ENCODE measurements around the gene BCAP31. TPM values are rescaled to one million over a fixed set of nuclear protein-coding genes. Genes with fewer than 3 reads are reported as not detected.
"Not testable (repeated sequence)": the region's sequence is repeated elsewhere in the genome, so short reads cannot be mapped to it uniquely, and the experiment has no call there.

BCAP31 gene
- total RNA-seq, 2 experiments from 2014 or later = 140 to 141 TPM

DNA sequence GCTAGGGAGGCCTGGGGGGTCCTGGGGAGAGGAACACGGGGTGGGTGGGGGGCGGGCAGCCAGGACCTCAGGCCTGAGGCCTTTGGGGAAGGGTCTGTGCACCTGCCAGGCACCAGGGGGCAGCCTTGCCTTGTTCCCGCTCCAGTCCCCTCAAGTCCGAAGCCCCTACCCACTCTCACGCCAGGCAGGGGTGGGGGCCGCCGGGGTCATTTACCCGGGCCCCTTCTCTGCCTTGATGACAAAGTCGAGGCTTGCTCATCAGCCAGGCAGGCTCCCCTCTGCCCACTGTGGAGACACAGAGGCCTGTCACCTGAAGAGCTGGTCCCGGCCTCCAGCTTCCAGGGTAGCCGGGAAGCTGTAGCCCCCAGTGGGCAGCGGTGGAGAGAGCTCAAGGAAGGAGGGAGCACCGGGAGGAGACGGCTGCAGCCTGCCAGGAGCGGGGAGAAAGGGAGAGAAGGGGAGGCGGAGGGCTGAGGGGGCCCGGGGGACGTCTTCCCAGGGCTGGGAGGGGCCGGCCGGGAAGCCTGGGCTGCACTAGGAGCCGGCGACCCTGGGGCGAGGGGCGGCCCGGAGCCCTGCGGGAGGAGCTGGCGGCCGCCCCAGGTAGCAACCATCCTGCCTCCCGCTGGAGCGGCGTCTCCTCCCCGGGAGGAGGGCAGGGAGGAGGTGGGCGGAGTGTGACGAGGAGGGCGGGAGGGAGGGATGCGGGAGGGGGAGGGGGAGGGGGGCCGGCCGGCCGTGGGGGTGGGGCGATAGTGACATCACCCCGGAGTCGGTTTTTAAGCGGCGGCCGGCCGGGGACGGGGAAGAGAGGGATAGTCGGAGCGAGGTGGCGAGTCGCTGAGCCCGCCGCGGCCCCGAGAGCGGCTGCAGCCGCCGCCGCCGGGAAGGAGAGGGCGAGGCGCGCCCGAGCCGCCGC lies 36.8 kb downstream of the BCAP31 start, which contains the start of gene SLC6A8:
Gene SLC6A8, plus strand, starts transcription at position 806 of the 919 bp plus-strand sequence. CDS start 649 bp downstream, outside the sequence.
- Mint-ChIP-seq H3K4me3 (peak within 1 kb of the TSS; percentile 82), H3K27ac (no peak within 1 kb of the TSS), H3K27me3 (peaks cover 10% of the 10 kb centered on the region), H3K9me3 (no peaks in the 10 kb centered on the region), H3K36me3 (no peaks in the 10 kb centered on the region), H3K4me1 (no peaks in the 10 kb centered on the region)
- peak; percentile 37 for ATAC-seq (ENCODE audit: low read depth)
- DNase-seq = peak; percentile 51
- POLR2A ChIA-PET = no interaction called here

GRCh38 chrX:153686711-153687110 lies 37.5 kb downstream of the BCAP31 start:
- no peak for DNase-seq
- Mint-ChIP-seq H3K27ac (no peak overlapping the region), H3K4me3 (no peak overlapping the region), H3K27me3 (peaks cover 10% of the 10 kb centered on the region), H3K36me3 (no peaks in the 10 kb centered on the region), H3K9me3 (no peaks in the 10 kb centered on the region), H3K4me1 (no peaks in the 10 kb centered on the region)
- ATAC-seq (ENCODE audit: low read depth) = no peak
- POLR2A ChIA-PET = no interaction called here

DNA sequence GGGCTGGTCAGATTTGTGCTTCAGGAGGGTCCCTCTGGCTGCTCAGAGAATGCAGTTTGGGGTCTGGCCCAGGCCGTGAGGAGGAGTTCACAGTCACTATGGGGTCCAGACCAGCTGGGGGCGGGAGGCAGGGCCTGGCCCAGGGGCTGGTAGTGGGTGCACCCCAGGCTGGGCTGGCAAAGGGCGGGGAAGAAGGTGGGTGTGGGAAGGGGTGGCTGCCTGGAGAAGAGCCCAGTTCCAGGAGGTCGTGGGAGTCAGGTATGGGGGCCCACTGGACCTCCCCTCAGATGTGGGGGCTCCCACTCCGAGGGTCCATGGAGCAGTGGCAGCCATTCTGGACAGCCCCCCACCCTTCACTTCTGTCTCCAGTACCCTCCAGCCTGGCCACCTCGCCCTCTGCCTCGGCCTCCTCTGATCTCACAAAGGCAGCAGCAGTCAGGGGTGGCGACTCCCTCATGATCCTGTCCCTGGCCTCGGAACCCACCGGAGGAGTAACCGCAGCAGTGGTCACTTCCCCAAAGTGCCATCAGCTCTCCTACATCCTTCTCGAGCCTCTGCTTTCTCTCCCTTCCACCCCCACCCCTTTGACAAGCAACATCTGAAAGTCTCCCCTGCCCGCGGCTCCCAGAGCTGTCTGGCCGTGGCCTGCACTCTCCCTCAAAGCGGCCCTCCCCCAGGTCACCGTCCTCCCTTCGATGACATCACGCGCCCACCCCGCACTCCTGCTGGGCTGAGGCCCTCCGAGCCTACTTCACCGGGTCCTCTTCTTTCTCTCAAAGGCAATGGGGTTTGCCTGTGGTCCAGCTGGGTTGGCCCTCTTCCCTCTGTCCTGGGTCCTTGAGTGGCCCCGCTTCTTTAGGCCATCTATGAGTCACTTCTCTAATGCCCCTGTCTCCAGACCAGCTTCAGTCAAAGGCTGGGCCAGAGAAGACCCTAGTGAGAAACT lies 38.2 kb downstream of the BCAP31 start:
- H3K36me3 Mint-ChIP-seq = no peaks in the 10 kb centered on the region
- H3K27ac Mint-ChIP-seq = no peak overlapping the region
- no peaks in the 10 kb centered on the region for H3K9me3 Mint-ChIP-seq
- ATAC-seq (ENCODE audit: low read depth) (no peak), DNase-seq (no peak)
- H3K4me3 Mint-ChIP-seq = no peak overlapping the region
- H3K4me1 Mint-ChIP-seq = no peaks in the 10 kb centered on the region
- peaks cover 10% of the 10 kb centered on the region for H3K27me3 Mint-ChIP-seq
- POLR2A ChIA-PET = no interaction called here

- Mint-ChIP-seq H3K27ac (no peak overlapping the region), H3K4me3 (no peak overlapping the region), H3K4me1 (no peaks in the 10 kb centered on the region), H3K27me3 (peaks cover 12% of the 10 kb centered on the region), H3K9me3 (no peaks in the 10 kb centered on the region), H3K36me3 (no peaks in the 10 kb centered on the region)
- DNase-seq (no peak), ATAC-seq (ENCODE audit: low read depth) (no peak)
- POLR2A ChIA-PET = no interaction called here
Observed at GRCh38 chrX:153685156-153685536, 39.0 kb downstream of the BCAP31 start.

- Mint-ChIP-seq H3K27me3 (peaks cover 14% of the 10 kb centered on the region), H3K27ac (no peak overlapping the region), H3K4me3 (no peak overlapping the region), H3K36me3 (no peaks in the 10 kb centered on the region), H3K4me1 (no peaks in the 10 kb centered on the region), H3K9me3 (no peaks in the 10 kb centered on the region)
- DNase-seq (peak; percentile 10), ATAC-seq (ENCODE audit: low read depth) (no peak)
- POLR2A ChIA-PET = no interaction called here
Observed at GRCh38 chrX:153684467-153685155, 39.6 kb downstream of the BCAP31 start.

GRCh38 chrX:153683486-153683885 lies 40.7 kb downstream of the BCAP31 start:
- H3K4me3 Mint-ChIP-seq; POLR2A ChIA-PET; H3K4me1 Mint-ChIP-seq; H3K27ac Mint-ChIP-seq; DNase-seq; ATAC-seq (ENCODE audit: low read depth); H3K9me3 Mint-ChIP-seq; H3K36me3 Mint-ChIP-seq: not testable (repeated sequence)
- peaks cover 14% of the 10 kb centered on the region for H3K27me3 Mint-ChIP-seq

DNA sequence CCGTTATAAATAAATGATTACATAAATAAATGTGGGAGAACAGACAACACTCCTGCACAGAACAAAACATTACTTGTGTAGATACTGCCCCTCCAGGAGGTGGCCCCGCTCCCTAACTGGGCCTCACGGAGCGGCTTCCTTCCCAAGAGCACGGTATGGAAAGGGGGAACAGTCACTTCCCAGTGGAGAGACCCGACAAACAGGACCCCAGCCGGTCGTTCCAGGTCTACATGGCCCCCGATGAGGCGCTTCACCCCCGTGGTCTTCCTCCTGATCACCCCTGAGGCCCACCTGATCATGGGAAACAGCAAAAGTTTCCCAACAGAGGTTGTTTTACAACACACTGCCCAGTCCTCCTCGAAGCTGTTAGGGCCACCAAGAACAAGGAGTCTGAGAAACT lies 43.0 kb downstream of the BCAP31 start:
- POLR2A ChIA-PET = no interaction called here
- no peak overlapping the region for H3K4me3 Mint-ChIP-seq
- DNase-seq (peak; percentile 6), ATAC-seq (ENCODE audit: low read depth) (no peak)
- H3K36me3 Mint-ChIP-seq = no peaks in the 10 kb centered on the region
- no peak overlapping the region for H3K27ac Mint-ChIP-seq
- H3K27me3 Mint-ChIP-seq = peaks cover 10% of the 10 kb centered on the region
- H3K4me1 Mint-ChIP-seq = no peaks in the 10 kb centered on the region
- no peaks in the 10 kb centered on the region for H3K9me3 Mint-ChIP-seq

DNA sequence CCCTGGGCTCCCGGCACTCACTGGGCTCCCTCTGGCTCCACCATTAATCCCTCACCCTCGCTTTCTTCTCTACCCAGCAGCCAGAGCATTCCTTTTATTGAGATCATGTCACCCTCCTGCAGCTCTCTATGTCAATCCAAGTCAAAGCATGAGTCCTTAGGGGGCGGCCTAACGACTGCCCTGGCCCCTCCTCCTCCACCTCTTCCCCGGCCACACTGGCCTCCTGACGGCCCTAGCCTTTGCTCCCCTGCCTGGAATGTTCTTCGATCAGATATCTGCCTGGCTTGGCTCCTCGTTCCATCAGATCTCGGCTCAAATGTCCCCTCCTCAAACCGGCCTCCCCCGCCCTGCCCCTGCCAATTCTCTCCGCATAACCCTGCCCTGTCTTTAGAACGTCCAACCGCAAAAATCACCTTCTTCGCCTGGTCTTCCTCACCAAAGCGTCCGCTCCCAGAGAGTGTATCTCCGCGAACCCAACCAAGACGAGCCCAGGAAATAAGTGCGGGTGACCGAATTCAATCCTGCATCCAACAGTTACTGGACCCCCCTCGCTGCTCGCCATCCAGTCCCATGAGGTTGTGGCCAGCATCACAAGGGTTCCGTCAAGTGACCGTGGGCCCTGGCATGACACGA lies 49.9 kb downstream of the BCAP31 start:
- Mint-ChIP-seq H3K27me3 (peaks cover 29% of the 10 kb centered on the region), H3K4me1 (peaks cover 1% of the 10 kb centered on the region), H3K4me3 (peak overlapping the region; percentile 52), H3K36me3 (no peaks in the 10 kb centered on the region), H3K9me3 (no peaks in the 10 kb centered on the region), H3K27ac (no peak overlapping the region)
- no peak for DNase-seq
- POLR2A ChIA-PET = no interaction called here
- ATAC-seq (ENCODE audit: low read depth) = no peak

GRCh38 chrX:153673428-153674218 lies 50.6 kb downstream of the BCAP31 start, which contains the start of gene PNCK:
TSS of gene PNCK (minus strand) at chrX:153673813. CDS start at chrX:153673076, 737 bp downstream.
- H3K9me3 Mint-ChIP-seq = no peaks in the 10 kb centered on the region
- ATAC-seq (ENCODE audit: low read depth) = no peak
- H3K27me3 Mint-ChIP-seq = peaks cover 29% of the 10 kb centered on the region
- peak within 1 kb of the TSS; percentile 52 for H3K4me3 Mint-ChIP-seq
- no peak within 1 kb of the TSS for H3K27ac Mint-ChIP-seq
- peaks cover 1% of the 10 kb centered on the region for H3K4me1 Mint-ChIP-seq
- POLR2A ChIA-PET = no interaction called here
- H3K36me3 Mint-ChIP-seq = no peaks in the 10 kb centered on the region
- DNase-seq = no peak

- DNase-seq (peak; percentile 25), ATAC-seq (ENCODE audit: low read depth) (no peak)
- no peak overlapping the region for H3K27ac Mint-ChIP-seq
- H3K4me3 Mint-ChIP-seq = no peak overlapping the region
- POLR2A ChIA-PET = no interaction called here
- H3K9me3 Mint-ChIP-seq = no peaks in the 10 kb centered on the region
- no peaks in the 10 kb centered on the region for H3K36me3 Mint-ChIP-seq
- H3K27me3 Mint-ChIP-seq = peaks cover 29% of the 10 kb centered on the region
- peaks cover 3% of the 10 kb centered on the region for H3K4me1 Mint-ChIP-seq
Observed at GRCh38 chrX:153672531-153673427, 51.4 kb downstream of the BCAP31 start.

DNA sequence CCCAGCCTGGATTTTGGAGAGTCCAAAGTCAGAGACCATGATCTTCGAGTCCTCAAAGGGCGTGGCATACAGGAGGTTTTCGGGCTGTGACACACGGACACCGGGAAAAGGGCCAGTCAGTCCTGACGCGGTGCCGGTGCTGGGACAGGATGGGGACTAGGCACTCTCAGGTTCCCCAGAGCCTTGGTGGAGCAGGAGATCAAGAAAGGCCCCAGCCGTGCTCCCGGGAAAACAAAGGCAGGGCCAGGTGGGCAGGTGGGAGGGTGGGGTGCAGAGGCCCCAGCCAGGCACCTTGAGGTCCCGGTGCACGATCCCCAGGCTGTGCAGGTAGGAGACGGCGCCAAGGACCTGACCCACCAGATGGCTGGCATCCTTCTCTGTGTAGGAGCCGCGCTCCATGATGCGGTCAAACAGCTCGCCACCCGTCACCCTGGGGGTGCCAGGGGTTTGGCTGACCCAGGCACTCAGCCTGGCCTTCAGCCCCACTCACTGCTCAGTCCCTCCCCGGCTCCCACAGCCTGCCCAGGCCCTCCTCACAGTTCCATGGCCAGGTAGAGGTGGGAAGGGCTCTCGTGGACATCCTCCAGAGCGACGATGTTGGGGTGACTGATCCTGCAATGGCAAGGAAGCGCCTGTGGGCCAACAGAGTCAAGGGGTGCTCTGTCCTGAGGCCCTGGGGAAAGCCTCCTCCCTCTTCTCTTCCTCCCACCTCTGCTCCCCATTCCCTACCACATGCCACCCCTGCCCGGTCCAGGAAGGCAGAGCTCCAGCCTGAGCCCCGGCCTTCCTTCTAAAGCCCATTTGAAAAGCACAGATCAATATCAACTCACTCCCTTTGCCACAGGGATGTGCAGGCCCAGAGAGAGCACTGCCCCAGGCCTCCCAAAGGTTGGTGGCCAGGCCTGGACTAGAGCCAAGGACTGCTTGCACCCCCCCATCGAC lies 52.3 kb downstream of the BCAP31 start:
- H3K4me3 Mint-ChIP-seq = no peak overlapping the region

More for the DNA sequence above, 52.3 kb downstream of the BCAP31 start:
- POLR2A ChIA-PET = no interaction called here
- Mint-ChIP-seq H3K4me1 (peaks cover 6% of the 10 kb centered on the region), H3K9me3 (no peaks in the 10 kb centered on the region), H3K27ac (no peak overlapping the region), H3K36me3 (no peaks in the 10 kb centered on the region), H3K27me3 (peaks cover 29% of the 10 kb centered on the region)
- no peak for ATAC-seq (ENCODE audit: low read depth)
- no peak for DNase-seq
